ENCODE measurements around the gene AMOTL1. TPM values are rescaled to one million over a fixed set of nuclear protein-coding genes. Genes with fewer than 3 reads are reported as not detected.
A peak's percentile ranks its signal among the peaks of the same experiment; 100 is the strongest.

Gene AMOTL1
- polyA plus RNA-seq, 1 of the 3 experiments (the other 2 are of a cell fraction), result 10.7 TPM

DNA sequence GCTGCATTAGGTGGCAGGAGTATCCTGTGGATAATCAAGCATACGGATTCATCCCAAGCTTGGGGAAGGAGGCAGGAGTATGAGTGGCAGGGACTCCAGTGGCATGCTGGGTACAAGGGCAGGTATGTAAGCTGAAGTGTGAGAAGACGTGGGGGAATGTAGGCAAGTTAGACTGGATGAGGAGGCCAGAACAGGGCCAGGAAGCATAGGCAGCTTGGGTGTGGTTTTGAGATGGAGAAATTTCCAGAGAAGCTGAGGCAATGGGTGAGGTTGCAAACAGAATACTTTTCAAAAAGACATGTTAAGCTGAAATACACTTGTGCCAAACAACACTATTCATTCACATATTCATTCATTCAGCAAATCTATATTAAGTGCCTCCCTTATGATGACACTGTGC, 43.1 kb upstream of the AMOTL1 start (continued):
- no peak for TF ChIP-seq ZBTB33 (IDR thresholded peaks at IDR 0.05; ENCODE audit: borderline replicate concordance, low read depth)
- TF ChIP-seq FOXJ3 (CRISPR knock-in tag; IDR thresholded peaks at IDR 0.05), result no peak

DNA sequence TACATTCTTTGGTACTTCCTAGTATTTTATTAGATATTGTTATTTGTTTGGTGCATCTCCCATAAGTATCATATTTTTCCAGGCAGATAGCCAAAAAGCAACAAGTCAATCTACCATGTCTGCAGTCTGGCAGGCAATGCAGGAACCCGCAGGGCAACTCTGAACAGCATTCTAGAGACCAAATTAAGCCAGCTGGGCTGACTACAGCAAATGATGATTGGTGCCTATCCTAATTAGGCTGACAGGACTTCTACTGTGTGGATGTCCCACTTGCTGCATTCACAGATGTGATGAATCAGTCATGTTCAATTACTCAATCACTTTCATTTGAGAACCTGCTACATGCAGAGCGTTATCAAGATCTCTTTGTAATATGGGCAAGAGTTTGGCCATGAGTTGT, 40.3 kb upstream of the AMOTL1 start:
- DNase-seq, result no peak
- H3K9me3 ChIP-seq, result no peaks in the 10 kb centered on the region
- H3K79me2 ChIP-seq (ENCODE audit: insufficient read depth), result no peaks in the 10 kb centered on the region
- peaks cover 19 to 22% of the 10 kb centered on the region in 2 experiments; a peak in 2 of 4 replicates for H3K4me1 ChIP-seq (ENCODE audit: control insufficient read depth in 1 of 2, insufficient read depth in 2 of 2, low read depth in 1 of 2, low read length in 1 of 2)
- WGBS (ENCODE audit: low lambda C conversion rate), result 73% methylated on average over 2 of the region's 2 CpGs
- peak; percentile 44; the same call in 1 of the 2 replicates for TF ChIP-seq RCOR1 (IDR thresholded peaks at IDR 0.05; ENCODE audit: low read length)
- TF ChIP-seq RAD21 (IDR thresholded peaks at IDR 0.05; ENCODE audit: low read length), result no peak
- TF ChIP-seq MXI1 (IDR thresholded peaks at IDR 0.05; ENCODE audit: low read depth, low read length), result no peak
- no peak for TF ChIP-seq MAX (IDR thresholded peaks at IDR 0.05; ENCODE audit: low read depth)
- H4K20me1 ChIP-seq (ENCODE audit: insufficient read depth), result no peaks in the 10 kb centered on the region
- no peaks in the 10 kb centered on the region for H3K36me3 ChIP-seq (replicated peaks in 1 of 2; ENCODE audit: control insufficient read depth in 1 of 2, insufficient read depth in 2 of 2, low read length in 1 of 2)
- ChIA-PET CTCF (no interaction called here), POLR2A (no interaction called here)
- H2AFZ ChIP-seq (ENCODE audit: low read depth), result no peak overlapping the region
- H3K4me3 ChIP-seq (ENCODE audit: low read depth in 2 of 2, low read length in 1 of 2), result no peak overlapping the region
- no peaks in the 10 kb centered on the region for H3K9me2 ChIP-seq
- H3K9ac ChIP-seq, result no peak overlapping the region
- H3K27ac ChIP-seq (ENCODE audit: low read depth in 2 of 2, low read length in 1 of 2), result no peak overlapping the region
- H3K4me2 ChIP-seq, result no peak overlapping the region
- peaks cover 3% of the 10 kb centered on the region for H3F3A ChIP-seq (replicated peaks; ENCODE audit: insufficient read depth)
- H3K27me3 ChIP-seq (ENCODE audit: insufficient read depth), result no peaks in the 10 kb centered on the region

- H3K27ac ChIP-seq (ENCODE audit: low read depth in 2 of 2, low read length in 1 of 2), result no peak overlapping the region
- H3K36me3 ChIP-seq (replicated peaks in 1 of 2; ENCODE audit: control insufficient read depth in 1 of 2, insufficient read depth in 2 of 2, low read length in 1 of 2), result no peaks in the 10 kb centered on the region
- 74% methylated on average over 1 of the region's 1 CpG for WGBS (ENCODE audit: low lambda C conversion rate)
- H3K4me2 ChIP-seq, result no peak overlapping the region
- no peaks in the 10 kb centered on the region for H3K27me3 ChIP-seq (ENCODE audit: insufficient read depth)
- no peaks in the 10 kb centered on the region for H4K20me1 ChIP-seq (ENCODE audit: insufficient read depth)
- H3K4me3 ChIP-seq (ENCODE audit: low read depth in 2 of 2, low read length in 1 of 2), result no peak overlapping the region
- DNase-seq, result no peak
- no peaks in the 10 kb centered on the region for H3K9me2 ChIP-seq
- ChIA-PET CTCF (interaction anchor here (0.8 kb wide), 1 partner anchor 105 kb away, joined by 3 read pairs; no protein-coding TSS in a partner anchor), POLR2A (no interaction called here)
- peaks cover 3% of the 10 kb centered on the region for H3F3A ChIP-seq (replicated peaks; ENCODE audit: insufficient read depth)
- H2AFZ ChIP-seq (ENCODE audit: low read depth), result no peak overlapping the region
- no peaks in the 10 kb centered on the region for H3K79me2 ChIP-seq (ENCODE audit: insufficient read depth)
- H3K9me3 ChIP-seq, result no peaks in the 10 kb centered on the region
- H3K9ac ChIP-seq, result no peak overlapping the region
- H3K4me1 ChIP-seq (ENCODE audit: control insufficient read depth in 1 of 2, insufficient read depth in 2 of 2, low read depth in 1 of 2, low read length in 1 of 2), result peaks cover 19 to 26% of the 10 kb centered on the region in 2 experiments; a peak in 2 of 4 replicates
- no peak for TF ChIP-seq RCOR1 (IDR thresholded peaks at IDR 0.05; ENCODE audit: low read length)
- TF ChIP-seq, protein P1, sequence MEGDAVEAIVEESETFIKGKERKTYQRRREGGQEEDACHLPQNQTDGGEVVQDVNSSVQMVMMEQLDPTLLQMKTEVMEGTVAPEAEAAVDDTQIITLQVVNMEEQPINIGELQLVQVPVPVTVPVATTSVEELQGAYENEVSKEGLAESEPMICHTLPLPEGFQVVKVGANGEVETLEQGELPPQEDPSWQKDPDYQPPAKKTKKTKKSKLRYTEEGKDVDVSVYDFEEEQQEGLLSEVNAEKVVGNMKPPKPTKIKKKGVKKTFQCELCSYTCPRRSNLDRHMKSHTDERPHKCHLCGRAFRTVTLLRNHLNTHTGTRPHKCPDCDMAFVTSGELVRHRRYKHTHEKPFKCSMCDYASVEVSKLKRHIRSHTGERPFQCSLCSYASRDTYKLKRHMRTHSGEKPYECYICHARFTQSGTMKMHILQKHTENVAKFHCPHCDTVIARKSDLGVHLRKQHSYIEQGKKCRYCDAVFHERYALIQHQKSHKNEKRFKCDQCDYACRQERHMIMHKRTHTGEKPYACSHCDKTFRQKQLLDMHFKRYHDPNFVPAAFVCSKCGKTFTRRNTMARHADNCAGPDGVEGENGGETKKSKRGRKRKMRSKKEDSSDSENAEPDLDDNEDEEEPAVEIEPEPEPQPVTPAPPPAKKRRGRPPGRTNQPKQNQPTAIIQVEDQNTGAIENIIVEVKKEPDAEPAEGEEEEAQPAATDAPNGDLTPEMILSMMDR (IDR thresholded peaks at IDR 0.05), result no peak
- no peak for TF ChIP-seq IRF3 (IDR thresholded peaks at IDR 0.05; ENCODE audit: low read depth, low read length)
- TF ChIP-seq EZH2phosphoT487 (IDR thresholded peaks at IDR 0.05; ENCODE audit: borderline replicate concordance, low read depth), result no peak
- no peak for TF ChIP-seq SIN3A (IDR thresholded peaks at IDR 0.05; ENCODE audit: borderline replicate concordance, low read depth, low read length)
- no peak for TF ChIP-seq ELF1 (IDR thresholded peaks at IDR 0.05)
- no peak for TF ChIP-seq MAX (IDR thresholded peaks at IDR 0.05; ENCODE audit: low read depth)
- TF ChIP-seq GABPA (IDR thresholded peaks at IDR 0.05; ENCODE audit: low read depth), result no peak
- no peak for TF ChIP-seq MXI1 (IDR thresholded peaks at IDR 0.05; ENCODE audit: low read depth, low read length)
- no peak for TF ChIP-seq TEAD4 (IDR thresholded peaks at IDR 0.05; ENCODE audit: borderline replicate concordance, insufficient read depth)
- no peak for TF ChIP-seq JUND (IDR thresholded peaks at IDR 0.05)
- TF ChIP-seq NRF1 (IDR thresholded peaks at IDR 0.05; ENCODE audit: low read depth, low read length), result no peak
- TF ChIP-seq RXRA (IDR thresholded peaks at IDR 0.05; ENCODE audit: borderline replicate concordance, low read depth), result no peak
- TF ChIP-seq REST (IDR thresholded peaks at IDR 0.05; ENCODE audit: low read depth, low read length), result no peak
These were observed 39.6 kb upstream of the AMOTL1 start for GRCh38 chr11:94728541-94728940.
